NCI-H1694 (cell line): Measurements from ENCODE around the gene ARRDC3.
"Not testable (repeated sequence)": the region's sequence is repeated elsewhere in the genome, so short reads cannot be mapped to it uniquely, and the experiment has no call there.

Experiments used
- DNase-seq: peaks from one replicate; lab custom pipeline; 2025; lab: John Stamatoyannopoulos, UW

The ARRDC3 gene, protein sequence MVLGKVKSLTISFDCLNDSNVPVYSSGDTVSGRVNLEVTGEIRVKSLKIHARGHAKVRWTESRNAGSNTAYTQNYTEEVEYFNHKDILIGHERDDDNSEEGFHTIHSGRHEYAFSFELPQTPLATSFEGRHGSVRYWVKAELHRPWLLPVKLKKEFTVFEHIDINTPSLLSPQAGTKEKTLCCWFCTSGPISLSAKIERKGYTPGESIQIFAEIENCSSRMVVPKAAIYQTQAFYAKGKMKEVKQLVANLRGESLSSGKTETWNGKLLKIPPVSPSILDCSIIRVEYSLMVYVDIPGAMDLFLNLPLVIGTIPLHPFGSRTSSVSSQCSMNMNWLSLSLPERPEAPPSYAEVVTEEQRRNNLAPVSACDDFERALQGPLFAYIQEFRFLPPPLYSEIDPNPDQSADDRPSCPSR

DNA sequence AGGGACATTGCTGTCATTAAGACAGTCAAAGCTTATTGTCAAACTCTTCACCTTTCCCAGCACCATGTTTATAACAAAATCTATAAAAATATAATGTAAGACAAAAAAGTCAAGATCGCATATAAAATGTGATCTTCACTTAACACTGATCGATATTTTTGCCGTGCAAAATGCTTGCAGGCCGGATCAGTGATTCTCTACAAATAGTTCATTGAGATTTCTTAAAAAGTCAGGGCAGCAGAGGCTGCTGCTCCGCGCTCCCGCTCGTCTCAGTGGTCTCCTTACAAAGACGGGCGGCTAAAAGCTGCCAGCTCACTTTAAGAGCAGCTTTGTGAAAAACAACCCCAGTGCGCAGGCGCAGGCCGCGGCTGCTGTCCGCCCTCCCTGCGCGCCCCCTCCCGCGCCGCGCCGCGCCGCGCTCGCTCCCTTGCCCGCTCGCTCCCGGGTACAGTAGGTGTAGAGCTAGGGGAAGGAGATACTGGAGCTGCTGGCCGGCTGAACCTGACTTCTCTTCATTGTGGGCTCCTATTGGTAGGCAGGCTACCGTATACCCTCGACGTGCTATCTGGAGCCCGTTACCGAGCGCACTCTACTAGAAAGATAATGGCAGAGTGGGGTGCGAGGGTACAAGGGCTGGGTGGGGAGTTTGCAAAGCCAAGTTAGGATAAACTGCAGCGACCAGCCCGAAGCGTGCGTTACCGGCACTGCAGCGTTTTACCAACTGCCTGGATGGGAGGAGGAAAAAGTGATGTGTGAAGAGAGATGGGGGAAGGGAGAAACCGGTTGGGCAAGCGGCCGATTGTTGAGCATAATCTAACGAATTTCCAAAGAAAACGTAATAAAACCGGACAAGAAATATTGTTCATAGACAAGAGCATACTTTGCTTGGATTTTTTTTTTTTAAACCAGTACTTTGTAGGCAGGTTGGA lies at the start of gene ARRDC3:
Gene ARRDC3, minus strand, starts transcription at position 291 of the 929 bp plus-strand sequence. Its CDS starts 225 bp downstream, at position 66.
- DNase-seq, result peak; percentile 87

DNA sequence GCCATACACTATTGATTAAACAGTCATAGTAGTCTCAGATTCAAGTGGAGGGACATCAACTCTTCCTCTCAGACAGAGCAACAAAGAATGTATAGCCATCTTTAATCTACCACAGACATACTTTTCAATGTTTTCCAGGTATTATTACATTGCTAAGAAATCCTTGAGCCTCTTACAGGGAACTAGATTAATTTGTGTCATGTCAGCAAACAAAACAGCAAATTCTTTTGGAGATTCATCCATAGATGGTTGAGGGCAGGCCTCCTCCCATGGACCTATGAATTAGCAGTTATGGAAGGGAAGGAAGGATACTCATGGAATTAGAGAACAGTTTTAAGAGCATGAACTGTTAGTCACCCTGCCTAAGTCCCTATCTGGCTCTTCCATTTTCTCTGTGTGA lies 47.8 kb upstream of the ARRDC3 start:
- DNase-seq, result no peak

DNA sequence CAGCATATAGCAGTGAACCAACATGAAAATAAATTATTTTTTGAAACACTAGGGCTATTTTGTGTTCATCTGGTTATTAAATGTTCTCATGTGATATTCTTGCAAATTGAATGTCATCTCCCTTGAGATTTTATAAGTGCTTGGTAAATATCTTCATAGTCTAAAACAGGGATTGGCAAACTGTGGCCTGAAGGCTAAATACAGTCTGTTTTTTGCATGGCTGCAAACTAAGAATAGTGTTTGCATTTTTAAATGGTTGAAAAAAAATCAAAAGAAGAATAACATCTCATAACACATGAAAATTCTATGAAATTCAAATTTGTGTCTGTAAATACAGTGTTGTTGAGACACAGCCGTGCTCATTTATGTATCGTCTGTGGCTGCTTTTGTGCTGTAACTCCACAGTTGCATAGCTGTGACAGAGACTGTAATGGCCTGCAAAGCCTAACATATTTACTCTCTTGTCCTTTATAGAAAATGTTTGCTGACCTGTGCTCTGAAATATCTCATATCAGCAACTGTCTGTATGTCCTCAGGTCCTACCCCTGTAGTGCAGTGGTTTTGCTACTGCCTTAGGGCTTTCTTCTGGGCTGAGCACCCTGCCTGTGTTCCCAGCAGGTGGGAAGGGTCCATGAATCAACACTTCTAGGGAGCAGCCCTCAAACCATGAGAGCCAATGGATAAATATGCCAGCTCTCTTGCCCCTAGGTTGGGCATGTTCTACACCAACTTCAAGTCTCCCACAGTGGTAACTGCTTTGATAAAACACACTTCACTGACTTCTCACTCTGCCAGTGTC lies 41.7 kb upstream of the ARRDC3 start:
- no peak for DNase-seq

DNA sequence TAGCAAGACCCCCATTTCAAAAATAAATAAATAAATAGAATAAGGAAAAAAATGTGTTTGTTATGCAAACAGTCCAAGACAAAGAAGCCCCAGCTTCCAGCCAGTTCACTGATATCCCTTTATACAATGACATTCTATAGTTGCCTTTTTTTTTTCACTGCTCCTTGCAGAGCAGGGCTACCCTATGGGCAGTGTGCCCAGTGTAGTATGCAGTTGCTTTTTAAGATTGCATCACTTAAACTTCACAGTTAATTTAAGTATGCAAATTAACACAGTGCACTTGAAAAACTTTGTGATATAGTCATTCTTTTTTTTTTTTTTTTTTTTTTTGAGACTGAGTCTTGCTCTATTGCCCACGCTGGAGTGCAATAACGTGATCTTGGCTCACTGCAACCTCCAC lies 40.8 kb upstream of the ARRDC3 start:
- no peak for DNase-seq

DNA sequence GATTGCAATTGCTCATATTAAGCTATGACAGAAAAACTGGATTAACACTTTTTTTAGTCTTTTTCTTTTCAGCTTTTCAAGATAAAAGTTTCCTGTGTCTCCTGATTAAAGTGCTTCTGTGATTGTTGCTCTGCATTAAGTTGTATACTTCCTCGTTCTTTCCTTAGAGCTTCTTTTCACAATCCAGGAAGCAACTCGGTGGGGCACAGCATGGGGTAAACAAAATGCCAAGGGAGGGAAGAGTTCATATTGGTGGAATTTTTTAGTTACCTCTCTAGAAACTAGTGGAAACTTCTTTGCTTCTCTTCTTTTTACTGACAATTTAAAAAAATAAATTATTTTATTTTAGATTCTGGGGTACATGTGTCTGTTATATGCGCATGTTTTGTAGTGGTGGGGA lies 37.8 kb upstream of the ARRDC3 start:
- no peak for DNase-seq

DNA sequence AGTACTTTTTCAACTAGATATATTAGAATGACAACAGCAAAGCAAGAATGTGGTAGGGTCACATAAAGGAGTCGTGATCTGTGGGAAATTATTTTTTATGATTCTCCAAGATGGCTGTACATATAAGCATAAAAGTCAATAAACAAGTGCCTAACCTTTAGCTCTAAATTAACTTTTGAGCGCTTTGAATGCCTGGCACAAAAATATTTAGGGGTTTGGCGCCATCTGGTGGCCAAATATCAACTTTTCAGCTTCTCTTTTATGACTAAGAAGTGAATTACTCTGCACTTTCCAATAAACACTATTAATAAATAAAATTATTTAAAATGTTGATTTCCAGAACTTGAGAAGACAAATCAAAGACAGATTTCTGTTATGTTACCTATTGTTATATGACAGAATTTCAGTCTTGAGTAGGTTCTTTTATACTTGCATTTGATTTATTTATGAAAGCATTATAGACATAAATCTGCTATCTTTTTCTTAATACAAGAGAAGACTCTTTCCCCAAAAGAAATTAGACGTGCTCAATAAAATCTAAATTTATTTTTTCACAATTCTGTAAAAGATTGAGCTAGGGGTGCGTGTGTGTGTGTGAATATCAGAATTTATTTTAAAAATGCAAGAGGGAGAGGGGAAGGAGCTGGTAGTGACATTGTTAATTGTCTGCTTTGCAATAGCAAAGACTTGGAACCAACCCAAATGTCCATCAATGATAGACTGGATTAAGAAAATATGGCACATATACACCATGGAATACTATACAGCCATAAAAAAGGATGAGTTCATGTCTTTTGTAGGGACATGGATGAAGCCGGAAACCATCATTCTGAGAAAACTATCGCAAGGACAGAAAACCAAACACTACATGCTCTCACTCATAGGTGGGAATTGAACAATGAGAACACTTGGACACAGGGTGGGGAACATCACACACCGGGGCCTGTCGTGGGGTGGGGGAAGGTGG lies 36.7 kb upstream of the ARRDC3 start:
- peak; percentile 60 for DNase-seq

DNA sequence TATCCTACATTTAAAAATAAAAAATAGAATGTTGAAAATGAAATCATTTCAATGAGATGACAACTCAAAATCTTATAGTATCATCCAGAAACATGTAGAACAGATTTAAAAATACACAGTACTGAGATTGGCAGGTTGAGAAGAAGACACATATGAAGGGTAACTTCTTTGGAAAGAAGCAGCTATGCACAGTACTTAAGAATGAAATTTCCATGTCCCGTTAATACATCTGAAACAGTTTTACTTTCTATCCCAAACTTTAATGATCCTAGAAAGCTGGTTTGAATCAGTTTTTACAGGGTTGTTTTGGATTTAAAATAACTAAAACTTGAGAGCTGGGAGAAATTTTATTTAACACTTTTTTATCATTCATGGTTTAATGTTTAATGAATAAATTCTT lies 36.0 kb upstream of the ARRDC3 start:
- DNase-seq, result no peak

DNA sequence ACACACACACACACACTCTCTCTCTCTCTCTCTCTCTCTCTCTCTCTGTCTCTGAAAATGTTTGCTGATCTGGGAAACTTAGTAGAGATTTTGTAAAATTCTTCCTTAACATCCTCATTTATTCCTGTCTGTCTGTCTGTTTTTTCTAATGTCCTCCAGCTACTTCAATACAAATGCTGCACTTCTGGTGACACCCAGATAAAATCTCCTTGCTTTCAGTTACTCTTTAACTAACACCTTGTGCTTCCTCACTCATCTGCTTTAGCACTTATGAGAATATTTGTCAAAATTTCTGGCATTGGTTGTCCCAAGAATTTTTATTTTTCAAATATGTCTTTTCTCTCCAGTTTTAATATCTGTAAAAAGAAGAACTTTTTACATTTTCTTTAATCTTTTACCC lies 35.0 kb upstream of the ARRDC3 start:
- no peak for DNase-seq

DNA sequence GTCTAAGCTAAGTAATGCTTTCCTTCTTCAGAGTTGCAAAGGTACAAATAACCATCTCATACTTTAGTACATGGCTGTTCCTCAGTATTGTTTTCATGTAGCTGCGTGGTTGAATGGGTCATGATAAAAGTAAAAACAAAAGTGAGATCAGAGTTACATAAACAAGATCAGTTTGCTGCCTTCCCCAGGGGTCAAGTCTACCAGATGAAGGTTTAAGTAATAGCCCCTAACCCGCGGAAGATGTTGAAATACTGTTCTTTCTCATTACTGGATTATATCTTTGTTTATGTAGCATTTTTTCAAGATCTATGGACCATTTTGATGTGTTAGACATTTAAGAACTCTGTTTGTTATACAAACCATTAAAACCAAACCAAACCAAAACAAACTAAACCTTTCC lies 34.1 kb upstream of the ARRDC3 start:
- no peak for DNase-seq

DNA sequence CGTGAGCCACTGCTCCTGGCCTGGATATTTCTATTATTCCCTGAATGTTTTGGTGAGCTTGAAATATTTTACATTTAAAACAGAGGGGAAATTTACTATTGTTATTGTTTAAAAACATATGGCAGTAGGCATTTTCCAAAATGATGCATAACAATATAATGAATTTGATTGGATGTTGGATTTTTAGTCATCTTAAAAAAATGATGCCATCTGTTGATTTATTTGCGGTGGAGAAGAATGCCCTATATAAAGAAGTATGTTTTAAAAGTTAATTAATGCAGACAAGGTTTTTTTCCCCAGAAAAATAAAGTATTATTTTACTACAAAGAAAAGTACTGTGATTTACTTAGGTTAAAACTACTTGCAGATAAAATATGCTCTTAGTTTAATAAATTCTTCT lies 33.4 kb upstream of the ARRDC3 start:
- DNase-seq, result no peak

DNA sequence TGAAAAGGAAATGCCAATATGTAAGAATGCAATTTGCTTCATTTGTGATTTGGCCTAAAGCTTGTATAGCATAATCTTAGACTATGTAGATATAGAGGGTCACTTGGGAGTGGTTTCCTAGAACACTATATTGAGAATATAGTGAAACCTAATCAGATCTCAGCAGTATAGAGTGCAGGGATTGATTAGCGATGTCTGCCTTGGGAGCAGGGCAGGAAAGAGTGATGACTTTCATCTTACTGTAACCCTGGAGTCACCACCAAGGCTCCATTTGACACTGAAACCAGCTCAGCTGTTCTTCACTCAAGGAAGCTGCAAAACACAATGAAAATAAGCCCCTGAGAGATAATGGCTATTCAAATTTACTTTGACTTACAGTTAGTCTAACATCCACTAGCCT lies 26.2 kb upstream of the ARRDC3 start:
- no peak for DNase-seq

DNA sequence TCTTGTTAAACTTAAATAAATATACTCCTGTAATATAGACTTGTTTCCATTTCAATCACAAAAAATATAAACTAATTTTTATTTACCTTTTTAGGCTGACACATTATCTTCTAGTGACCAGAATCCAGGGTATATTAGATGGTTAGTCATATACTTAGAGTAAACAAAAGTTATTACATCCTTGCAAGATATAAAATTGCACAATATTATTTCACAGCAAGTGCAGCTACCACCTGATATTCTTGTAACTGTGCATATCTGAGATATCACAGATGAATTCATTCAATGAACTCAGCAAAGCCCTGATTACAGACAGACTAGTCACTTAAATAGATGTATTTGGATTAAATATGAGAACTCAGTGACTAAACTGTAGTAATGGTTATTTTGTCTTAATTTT lies 25.6 kb upstream of the ARRDC3 start:
- DNase-seq, result no peak

DNA sequence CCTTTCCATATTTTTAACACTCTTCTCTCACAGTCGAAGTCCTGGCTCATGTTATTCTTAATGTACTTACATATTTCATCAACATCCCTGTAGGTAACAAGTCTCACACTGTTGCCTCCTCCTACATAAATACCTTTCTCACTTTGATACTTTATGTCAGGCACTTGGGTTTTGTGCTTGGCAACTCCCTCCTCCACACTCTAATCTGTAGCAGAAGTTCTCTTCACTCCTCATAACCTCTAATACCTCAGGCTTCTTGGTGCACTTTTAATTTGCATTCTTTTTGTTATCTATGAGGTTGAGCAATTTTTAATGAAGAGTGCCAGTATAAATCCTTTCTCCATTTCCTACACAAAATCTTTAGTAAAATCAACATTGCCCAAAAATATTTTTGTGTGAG lies 24.1 kb upstream of the ARRDC3 start:
- no peak for DNase-seq

DNA sequence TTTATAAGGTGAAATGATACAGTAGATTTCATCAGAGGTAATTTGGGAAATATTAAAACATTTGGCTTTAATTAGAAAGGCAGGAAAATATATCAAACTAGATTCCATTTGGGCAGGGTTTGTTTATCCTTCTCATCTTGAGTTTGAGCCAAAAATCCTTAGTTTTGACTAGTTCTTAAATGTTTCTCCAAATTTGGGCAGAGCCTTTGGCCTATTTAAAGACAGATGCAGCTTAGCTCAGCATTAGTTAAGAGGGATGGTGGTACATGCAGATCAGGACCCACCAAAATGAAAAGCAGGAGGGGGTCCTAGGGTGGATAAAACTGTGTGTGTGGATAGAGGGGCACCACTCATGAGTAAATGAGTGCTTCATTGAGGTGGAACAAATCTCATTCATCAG lies 20.3 kb upstream of the ARRDC3 start:
- no peak for DNase-seq

DNA sequence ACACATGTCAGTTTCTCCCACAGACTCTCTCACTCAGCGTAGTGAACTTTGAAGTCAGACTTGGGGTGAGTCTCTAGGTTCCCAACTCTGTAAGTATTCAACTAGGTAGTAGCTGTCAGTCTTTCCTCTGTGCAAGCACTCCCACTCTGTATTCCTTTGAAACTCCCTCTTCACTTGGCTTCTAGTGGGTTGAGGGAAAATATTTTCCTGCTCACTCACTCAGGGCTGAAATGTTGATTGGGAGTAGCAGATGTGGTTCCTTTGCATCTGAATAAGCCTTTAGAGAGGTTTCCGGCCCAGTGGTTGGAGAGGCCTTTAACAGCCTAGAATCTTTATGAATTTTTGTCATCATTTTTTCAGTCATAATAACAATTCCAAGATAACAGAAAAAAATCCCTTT lies 18.1 kb upstream of the ARRDC3 start:
- DNase-seq, result no peak

DNA sequence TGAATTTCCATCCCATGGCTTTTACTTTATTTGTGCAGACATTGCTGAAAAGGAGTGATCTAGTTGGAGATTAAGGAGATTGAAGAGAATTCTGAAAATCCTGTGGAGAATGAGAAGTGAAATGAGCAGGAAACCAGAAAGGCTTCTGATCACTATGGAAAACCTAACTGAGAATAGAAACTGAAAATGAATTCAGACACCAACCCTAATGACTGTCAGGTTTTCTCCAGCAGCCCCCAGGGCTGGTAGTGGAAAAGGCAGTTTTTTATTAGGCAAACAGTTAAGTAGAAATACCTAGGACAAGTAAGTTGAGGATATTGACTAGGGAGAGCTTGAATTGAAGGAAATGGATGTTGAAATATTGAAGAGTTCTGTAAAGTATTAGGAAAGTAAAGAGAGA lies 14.7 kb upstream of the ARRDC3 start:
- DNase-seq, result no peak

DNA sequence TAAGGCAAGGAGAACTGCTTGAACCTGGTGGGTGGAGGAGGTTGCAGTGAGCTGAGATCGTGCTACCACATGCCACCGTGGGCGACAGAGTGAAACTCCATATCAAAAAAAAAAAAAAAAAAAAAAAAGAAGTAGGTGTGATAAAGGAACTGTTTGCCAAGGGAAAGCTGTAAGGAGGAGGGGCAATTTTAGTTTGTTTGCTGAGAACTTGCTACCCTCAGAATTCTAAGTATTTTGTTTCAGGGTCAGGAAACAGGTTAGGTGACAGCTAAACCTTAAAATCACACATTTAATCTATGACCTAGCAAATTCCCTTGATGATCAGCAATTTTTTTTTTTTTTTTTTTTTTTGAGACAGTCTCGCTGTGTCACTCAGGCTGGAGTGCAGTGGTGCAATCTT lies 7.2 kb upstream of the ARRDC3 start:
- DNase-seq, result no peak

DNA sequence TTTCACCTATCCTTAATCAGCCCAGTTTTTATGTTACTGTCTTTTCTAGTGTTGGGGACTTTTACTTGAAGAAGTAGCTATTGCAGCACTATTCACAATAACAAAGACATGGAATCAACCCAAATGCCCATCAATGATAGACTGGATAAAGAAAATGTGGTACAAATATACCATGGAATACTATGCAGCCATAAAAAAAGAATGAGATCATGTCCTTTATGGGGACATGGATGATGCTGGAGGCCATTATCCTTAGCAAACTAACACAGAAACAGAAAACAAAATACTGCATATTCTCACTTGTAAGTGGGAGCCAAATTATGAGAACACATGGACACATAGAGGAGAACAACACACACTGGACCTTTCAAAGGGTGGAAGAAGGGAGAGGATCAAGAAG lies 6.4 kb upstream of the ARRDC3 start:
- not testable (repeated sequence) for DNase-seq

DNA sequence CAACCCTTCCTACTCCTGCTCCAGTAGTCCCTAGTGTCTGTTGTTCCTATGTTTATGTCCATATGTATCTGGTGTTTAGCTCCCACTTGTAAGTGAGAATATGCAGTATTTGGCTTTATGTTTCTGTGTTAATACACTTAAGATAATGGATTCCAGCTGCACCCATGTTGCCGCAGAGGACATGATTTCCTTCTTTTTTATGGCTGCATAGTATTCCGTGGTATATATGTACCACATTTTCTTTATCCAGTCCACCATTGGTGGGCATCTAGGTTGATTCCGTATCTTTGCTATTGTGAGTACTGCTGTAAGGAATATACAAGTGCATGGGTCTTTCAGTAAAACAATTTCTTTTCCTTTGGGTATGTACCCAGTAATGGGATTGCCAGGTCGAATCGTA lies 5.2 kb upstream of the ARRDC3 start:
- DNase-seq, result no peak

DNA sequence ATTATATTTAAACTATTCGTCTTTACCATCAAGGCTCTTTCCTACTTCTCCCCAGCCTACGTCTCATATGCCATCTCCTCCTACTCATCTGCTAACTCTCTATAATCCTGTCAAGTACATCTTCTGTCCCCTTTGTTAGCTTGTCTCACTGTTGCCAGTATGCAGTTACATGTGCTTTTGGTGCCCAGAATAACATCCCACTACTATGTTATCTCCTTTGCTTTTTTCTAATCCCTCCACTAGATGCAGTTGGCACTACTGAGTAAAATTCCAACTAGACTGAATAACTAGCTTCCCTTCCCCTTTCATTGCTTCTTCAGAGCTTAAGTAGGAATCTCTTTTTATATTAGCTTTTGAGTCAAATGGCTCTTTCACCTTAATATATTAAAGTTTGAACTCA lies 3.0 kb upstream of the ARRDC3 start:
- DNase-seq, result no peak

DNA sequence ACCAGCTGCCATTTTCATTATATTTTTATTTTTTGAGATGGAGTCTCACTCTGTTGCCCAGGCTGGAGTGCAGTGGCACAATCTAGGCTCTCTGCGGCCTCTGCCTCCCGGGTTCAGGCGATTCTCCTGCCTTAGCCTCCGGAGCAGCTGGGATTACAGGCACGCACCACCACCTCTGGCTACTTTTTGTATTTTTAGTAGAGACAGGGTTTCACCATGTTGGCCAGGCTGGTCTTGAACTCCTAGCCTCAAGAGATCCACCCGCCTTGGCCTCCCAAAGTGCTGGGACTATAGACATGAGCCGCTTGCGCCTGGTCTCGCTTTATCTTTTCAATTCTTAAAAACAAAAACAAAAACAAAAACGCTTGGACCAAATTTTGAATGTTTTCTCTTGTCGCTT lies 2.5 kb upstream of the ARRDC3 start:
- DNase-seq, result not testable (repeated sequence)
